RWPE1 (cell line): Measurements from ENCODE around the gene FAM171A1.

Experiments used
- CTCF ChIA-PET: fragments of 350-600 bp; sonication (Branson Sonifier 250); formaldehyde crosslinking; extraction: SDS; loops from one replicate; lab custom pipeline; 2021; lab: Yijun Ruan, JAX
- POLR2A ChIA-PET: fragments of 400-600 bp; formaldehyde crosslinking; extraction: SDS; loops from one replicate; lab custom pipeline; 2020; ENCODE audit warnings: antibody characterized with exemption; ENCODE audit not compliant: low non-redundant PET; lab: Yijun Ruan, JAX
- DNase-seq: peaks from one replicate; pipeline ENCODE4 v3.0.0; 2012; ENCODE audit warnings: low spot score
- H3K27ac ChIP-seq: fragments of 450-650 bp; 2 replicates; pipeline ENCODE4 v1.5.1; 2017
- CTCF ChIP-seq: fragments of 450-650 bp; conservative IDR thresholded peaks from 2 replicates; pipeline ENCODE4 v1.5.1; 2017; ENCODE audit warnings: low read depth, mild to moderate bottlenecking

Gene FAM171A1

GRCh38 chr10:15320522-15321203 lies 50.4 kb downstream of the FAM171A1 start:
- TF ChIP-seq CTCF: no peak
- DNase-seq: no peak
- ChIA-PET CTCF (no interaction called here), POLR2A (no interaction called here)
- no peak overlapping the region for H3K27ac ChIP-seq

DNA sequence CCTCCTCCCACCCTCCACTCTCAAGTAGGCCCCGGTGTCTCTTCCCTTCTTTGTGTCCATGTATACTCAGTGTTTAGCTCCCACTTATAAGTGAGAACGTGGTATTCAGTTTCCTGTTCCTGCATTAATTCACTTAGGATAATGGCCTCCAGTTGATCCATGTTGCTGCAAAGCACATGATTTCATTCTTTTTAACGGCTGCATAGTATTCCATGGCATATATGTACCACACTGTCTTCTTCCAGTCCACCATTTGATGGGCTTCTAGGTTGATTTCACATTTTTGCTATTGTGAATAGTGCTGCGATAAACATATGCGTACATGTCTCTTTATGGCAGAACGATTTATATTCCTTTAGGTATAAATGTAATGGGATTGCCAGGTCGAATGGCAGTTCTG lies 51.0 kb downstream of the FAM171A1 start:
- POLR2A ChIA-PET: no interaction called here
- no peak for TF ChIP-seq CTCF
- H3K27ac ChIP-seq: no peak overlapping the region
- CTCF ChIA-PET: no interaction called here
- no peak for DNase-seq

DNA sequence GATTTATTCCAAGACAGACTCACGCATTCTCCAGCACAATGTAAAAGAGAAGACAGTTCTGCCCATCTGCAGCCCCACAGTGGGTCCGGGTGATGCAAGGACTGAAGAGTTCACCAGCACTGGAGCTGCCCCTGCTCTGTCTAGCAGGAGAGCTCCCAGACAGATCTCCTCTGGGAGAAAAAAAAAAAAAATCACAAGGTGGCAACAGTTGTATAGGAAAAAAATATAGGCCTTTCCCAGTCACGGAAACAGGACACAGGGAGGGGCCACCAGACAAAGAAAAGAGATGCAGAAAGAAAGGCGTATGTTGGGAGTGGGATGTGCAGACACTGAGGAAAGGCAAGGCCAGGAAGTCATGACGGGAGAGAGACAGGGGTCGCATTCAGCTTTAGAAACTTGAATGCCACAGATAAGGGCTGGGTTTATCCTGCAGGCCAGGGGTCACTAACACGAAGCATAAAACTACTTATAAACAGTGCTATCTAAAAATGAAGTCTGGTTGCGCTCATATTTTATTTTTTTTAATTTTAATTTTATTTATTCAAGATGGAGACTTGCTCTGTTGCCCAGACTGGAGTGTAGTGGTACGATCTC lies 54.1 kb downstream of the FAM171A1 start:
- ChIA-PET POLR2A (no interaction called here), CTCF (no interaction called here)
- H3K27ac ChIP-seq: no peak overlapping the region
- no peak for TF ChIP-seq CTCF
- DNase-seq: no peak

GRCh38 chr10:15316145-15316544 lies 54.9 kb downstream of the FAM171A1 start:
- no peak for DNase-seq
- CTCF ChIA-PET: no interaction called here
- TF ChIP-seq CTCF: no peak
- no peak overlapping the region for H3K27ac ChIP-seq
- POLR2A ChIA-PET: no interaction called here

DNA sequence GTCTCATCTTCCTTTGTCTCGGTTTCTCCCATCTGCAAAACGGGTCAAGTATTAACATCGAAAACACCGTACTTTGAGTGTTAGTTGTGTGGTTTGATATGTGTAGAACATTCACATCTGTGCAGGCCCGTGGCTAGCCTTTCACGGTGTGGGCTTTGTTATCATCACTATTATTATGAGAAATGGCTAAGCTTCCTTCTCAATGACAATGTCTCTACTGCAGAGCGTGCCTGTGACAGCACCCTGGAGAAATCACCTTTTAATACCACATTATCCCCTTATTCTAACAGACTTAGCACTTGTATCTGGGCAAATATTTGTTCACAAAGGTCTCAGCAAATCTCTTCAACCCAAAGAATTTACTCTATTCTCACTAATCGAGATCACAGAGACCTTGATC lies 55.8 kb downstream of the FAM171A1 start:
- TF ChIP-seq CTCF: no peak
- DNase-seq: no peak
- no peak overlapping the region for H3K27ac ChIP-seq
- CTCF ChIA-PET: no interaction called here
- POLR2A ChIA-PET: no interaction called here

- TF ChIP-seq CTCF: no peak
- no peak overlapping the region for H3K27ac ChIP-seq
Measured at GRCh38 chr10:15314482-15315045, 56.5 kb downstream of the FAM171A1 start.

More at GRCh38 chr10:15314482-15315045, 56.5 kb downstream of the FAM171A1 start:
- ChIA-PET POLR2A (no interaction called here), CTCF (no interaction called here)
- DNase-seq: no peak
